Left ventricle myocardium inferior (tissue), 1 donor: ENCODE data around the gene CCNI2. TPM values are rescaled to one million over a fixed set of nuclear protein-coding genes. Genes with fewer than 3 reads are reported as not detected.
A peak's percentile ranks its signal among the peaks of the same experiment; 100 is the strongest.

Source experiments
- DNase-seq: peaks from one replicate; pipeline ENCODE4 v3.0.0-alpha.2; 2020
- H3K27ac ChIP-seq: fragments of 200-600 bp; replicated peaks from 2 replicates; pipeline ENCODE4 v1.8.0; 2021
- H3K27me3 ChIP-seq: fragments of 200-600 bp; 2 replicates; pipeline ENCODE4 v1.8.0; 2021; ENCODE audit warnings: low read depth
- H3K36me3 ChIP-seq: fragments of 200-600 bp; 2 replicates; pipeline ENCODE4 v1.8.0; 2021
- H3K4me1 ChIP-seq: fragments of 200-600 bp; 2 replicates; pipeline ENCODE4 v1.8.0; 2021
- H3K4me3 ChIP-seq: fragments of 200-600 bp; 2 replicates; pipeline ENCODE4 v1.8.0; 2021; ENCODE audit warnings: mild to moderate bottlenecking, moderate library complexity
- H3K9me3 ChIP-seq: fragments of 200-600 bp; replicated peaks from 2 replicates; pipeline ENCODE4 v1.8.0; 2021
- intact Hi-C: fragments of 100-400 bp; cut with micrococcal nuclease; formaldehyde crosslinking; loops from one replicate; pipeline ENCODE4 v1.11.0; 2022
- total RNA-seq: library from RNA; stranded (reverse); fragmentation: NEBNext Ultra II Directional; extraction: Animal tissue kit (Norgen Biotek cat#: 25700); gene quantifications from one replicate; pipeline ENCODE4 v1.2.1, GENCODE V29; 2021
- TF ChIP-seq, protein P1 (sequence below): fragments of 200-600 bp; IDR thresholded peaks from 2 replicates; pipeline ENCODE4 v1.8.0; 2021; ENCODE audit warnings: antibody characterized with exemption, mild to moderate bottlenecking, borderline replicate concordance
- donor health status: DM: no; HTN: yes; CAD: no; lungs with severe emphysema.

CCNI2 gene
- total RNA-seq, 1 donor from 2014 or later = 0.08 TPM

DNA sequence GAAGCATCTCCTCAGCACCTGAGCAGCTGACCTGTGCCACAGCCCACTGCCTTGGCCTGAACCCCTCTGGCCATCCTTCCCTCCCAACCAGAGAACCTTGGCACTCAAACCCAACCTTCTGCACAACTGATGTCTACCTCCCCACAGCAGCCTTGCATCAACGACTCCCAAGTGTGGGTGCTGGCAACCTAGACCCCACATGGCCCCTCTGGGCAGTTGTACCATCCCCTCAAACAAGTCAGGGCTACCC, 19.5 kb downstream of the CCNI2 start:
- Histone ChIP-seq H3K27ac (no peak overlapping the region), H3K4me1 (peaks cover 62% of the 10 kb centered on the region)

DNA sequence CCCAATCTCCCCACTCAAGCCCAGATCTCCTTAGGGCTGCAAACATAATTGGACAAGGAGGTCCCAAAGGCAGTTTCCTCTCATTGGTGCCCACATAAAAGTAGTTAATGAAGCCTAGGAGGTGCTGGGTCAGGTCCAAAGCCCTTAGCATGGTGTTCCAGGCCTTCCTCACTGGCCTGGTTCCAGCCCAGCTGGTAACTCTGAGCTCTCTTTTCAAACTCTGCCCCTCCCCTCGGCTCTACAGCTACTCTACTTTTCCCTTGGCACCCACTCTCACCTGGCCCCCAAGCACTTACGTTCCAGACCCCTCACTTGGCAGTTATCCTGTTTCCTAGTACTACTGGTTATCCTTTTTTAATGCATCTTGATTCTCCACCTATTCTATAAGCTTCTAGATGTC, 19.9 kb downstream of the CCNI2 start:
- H3K27ac ChIP-seq = peak overlapping the region; percentile 41
- no peaks in the 10 kb centered on the region for H3K9me3 ChIP-seq
- H3K4me3 ChIP-seq = no peak overlapping the region
- DNase-seq = no peak
- TF ChIP-seq, protein P1, sequence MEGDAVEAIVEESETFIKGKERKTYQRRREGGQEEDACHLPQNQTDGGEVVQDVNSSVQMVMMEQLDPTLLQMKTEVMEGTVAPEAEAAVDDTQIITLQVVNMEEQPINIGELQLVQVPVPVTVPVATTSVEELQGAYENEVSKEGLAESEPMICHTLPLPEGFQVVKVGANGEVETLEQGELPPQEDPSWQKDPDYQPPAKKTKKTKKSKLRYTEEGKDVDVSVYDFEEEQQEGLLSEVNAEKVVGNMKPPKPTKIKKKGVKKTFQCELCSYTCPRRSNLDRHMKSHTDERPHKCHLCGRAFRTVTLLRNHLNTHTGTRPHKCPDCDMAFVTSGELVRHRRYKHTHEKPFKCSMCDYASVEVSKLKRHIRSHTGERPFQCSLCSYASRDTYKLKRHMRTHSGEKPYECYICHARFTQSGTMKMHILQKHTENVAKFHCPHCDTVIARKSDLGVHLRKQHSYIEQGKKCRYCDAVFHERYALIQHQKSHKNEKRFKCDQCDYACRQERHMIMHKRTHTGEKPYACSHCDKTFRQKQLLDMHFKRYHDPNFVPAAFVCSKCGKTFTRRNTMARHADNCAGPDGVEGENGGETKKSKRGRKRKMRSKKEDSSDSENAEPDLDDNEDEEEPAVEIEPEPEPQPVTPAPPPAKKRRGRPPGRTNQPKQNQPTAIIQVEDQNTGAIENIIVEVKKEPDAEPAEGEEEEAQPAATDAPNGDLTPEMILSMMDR = no peak
- H3K4me1 ChIP-seq = peaks cover 66% of the 10 kb centered on the region
- peaks cover 32% of the 10 kb centered on the region for H3K36me3 ChIP-seq
- intact Hi-C loops = no loop called here
- no peaks in the 10 kb centered on the region for H3K27me3 ChIP-seq

More for the DNA sequence above, 19.5 kb downstream of the CCNI2 start:
- DNase-seq = no peak
- Histone ChIP-seq H3K36me3 (peaks cover 36% of the 10 kb centered on the region), H3K9me3 (no peaks in the 10 kb centered on the region), H3K4me3 (no peak overlapping the region), H3K27me3 (no peaks in the 10 kb centered on the region)
- TF ChIP-seq, protein P1 = no peak
- intact Hi-C loops = no loop called here

DNA sequence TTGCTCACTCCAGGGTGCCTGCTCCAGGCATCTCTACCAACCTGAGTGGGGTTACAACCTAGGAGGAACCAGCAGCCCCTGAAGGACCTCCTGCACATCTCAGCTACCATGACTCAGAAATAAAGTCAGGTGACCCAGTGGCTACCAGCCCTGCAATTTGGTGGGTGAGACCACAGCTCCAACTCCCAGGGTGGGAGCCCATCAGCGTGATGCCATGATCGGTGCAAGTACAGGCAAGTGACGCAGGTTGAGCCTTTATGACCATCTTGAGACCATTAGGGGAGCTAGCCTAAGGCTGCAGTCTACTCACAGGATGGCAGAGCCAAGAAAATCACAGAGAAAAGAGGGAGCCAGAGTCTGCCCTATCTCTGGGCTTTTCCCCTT, 21.3 kb downstream of the CCNI2 start:
- Histone ChIP-seq H3K4me1 (peaks cover 79% of the 10 kb centered on the region), H3K27me3 (no peaks in the 10 kb centered on the region), H3K4me3 (no peak overlapping the region), H3K36me3 (peaks cover 19% of the 10 kb centered on the region), H3K27ac (peak overlapping the region; percentile 36), H3K9me3 (no peaks in the 10 kb centered on the region)
- TF ChIP-seq, protein P1 = no peak
- DNase-seq = no peak
- intact Hi-C loops = no loop called here

DNA sequence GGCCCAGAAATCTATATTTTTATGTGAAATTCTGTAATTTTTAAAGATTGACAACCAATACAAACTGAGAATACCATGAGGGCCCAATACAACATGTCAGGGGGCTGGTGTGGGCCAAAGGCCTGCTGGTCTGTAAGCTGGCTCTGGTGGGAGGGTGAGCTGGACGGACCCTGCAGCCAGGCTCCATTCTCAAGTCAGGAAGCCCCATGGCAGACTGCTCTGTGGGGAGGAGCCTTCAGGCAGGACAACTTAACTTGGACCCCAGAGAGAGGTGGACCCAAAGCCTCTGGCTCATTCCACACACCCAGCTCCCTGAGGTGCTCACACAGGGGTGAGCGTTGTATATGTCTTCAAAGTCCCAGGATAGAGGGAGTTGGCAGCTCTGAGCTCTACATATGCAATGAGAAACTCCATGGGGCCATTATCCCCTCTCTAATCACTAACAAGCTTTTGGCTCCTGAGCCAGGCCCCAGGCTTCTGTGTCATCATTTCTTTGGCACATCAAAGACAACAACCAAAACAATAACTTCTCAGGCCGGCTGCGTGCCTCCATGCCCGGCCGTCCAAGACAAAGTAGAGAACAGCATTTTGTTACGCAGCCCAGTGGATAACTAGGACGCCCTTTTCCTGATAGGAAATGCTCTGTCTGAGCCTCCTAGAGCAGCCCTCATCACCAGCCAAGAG, 23.4 kb downstream of the CCNI2 start:
- no peaks in the 10 kb centered on the region for H3K36me3 ChIP-seq
- H3K9me3 ChIP-seq = no peaks in the 10 kb centered on the region
- TF ChIP-seq, protein P1 = no peak
- intact Hi-C loops = no loop called here
- peak overlapping the region; percentile 21 for H3K4me3 ChIP-seq
- peak overlapping the region; percentile 90 for H3K27ac ChIP-seq
- H3K27me3 ChIP-seq = no peaks in the 10 kb centered on the region
- peaks cover 96% of the 10 kb centered on the region for H3K4me1 ChIP-seq
- no peak for DNase-seq

DNA sequence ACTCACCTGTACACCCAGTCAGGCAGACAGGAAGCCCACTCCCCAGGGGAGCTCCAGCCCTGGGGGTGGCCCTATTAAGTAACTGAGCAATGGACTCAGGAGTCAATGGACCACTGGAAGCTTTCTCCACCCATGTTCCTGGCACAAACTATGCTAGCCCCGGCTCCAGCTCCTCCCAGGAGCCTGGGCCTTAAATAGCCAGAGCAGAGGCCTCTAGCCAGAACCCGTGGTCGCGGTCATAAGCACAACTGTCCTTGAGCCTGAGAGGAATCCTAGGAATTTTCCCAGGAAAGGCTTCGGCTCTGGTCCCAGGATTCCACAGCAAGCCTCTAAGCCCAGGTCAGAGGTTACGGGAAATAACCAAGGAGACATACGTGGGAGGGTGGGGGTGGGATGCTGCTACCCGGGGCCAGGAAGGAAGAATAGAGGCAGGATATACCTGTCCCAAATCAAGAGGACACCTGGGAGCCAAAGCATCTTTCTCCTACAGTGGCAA, 24.3 kb downstream of the CCNI2 start:
- H3K9me3 ChIP-seq = no peaks in the 10 kb centered on the region
- intact Hi-C loops = no loop called here
- peak; percentile 60 for DNase-seq
- peak overlapping the region; percentile 21 for H3K4me3 ChIP-seq
- peaks cover 96% of the 10 kb centered on the region for H3K4me1 ChIP-seq
- H3K27me3 ChIP-seq = no peaks in the 10 kb centered on the region
- H3K27ac ChIP-seq = peak overlapping the region; percentile 90
- no peaks in the 10 kb centered on the region for H3K36me3 ChIP-seq
- TF ChIP-seq, protein P1 = no peak
